Activated T-cell treated with anti-CD3 and anti-CD28 coated beads, Interleukin-2, amount 50 U/mL, for 72 hours (primary cell): ENCODE measurements around the gene MKX. TPM values are rescaled to one million over a fixed set of nuclear protein-coding genes. Genes with fewer than 3 reads are reported as not detected.

Experiments
- ATAC-seq, 2 donors: fragments of 150-1000 bp; cut with Tn5 transposase; replicated peaks in 1 of 2; 2 replicates each; pipeline ENCODE4 v1.10.0; 2021; ENCODE audit warnings: moderate library complexity in 2 of 2, mild to moderate bottlenecking in 1 of 2
- DNase-seq, 2 donors: peaks; one replicate each; pipeline ENCODE4 v3.0.0; 2021 to 2022; ENCODE audit warnings: mixed read lengths in 1 of 2
- H3K27ac Mint-ChIP-seq: one replicate; pipeline ENCODE4 v1.8.0; 2022; ENCODE audit warnings: mild to moderate bottlenecking, moderate library complexity, mixed read lengths
- H3K27me3 Mint-ChIP-seq: one replicate; pipeline ENCODE4 v1.8.0; 2022; ENCODE audit warnings: low read depth, mixed read lengths
- H3K36me3 Mint-ChIP-seq, 2 donors: one replicate each; pipeline ENCODE4 v1.8.0; 2022; ENCODE audit warnings: mixed read lengths in 2 of 2, mild to moderate bottlenecking in 1 of 2; ENCODE audit not compliant: insufficient read depth in 2 of 2
- H3K4me1 Mint-ChIP-seq: one replicate; pipeline ENCODE4 v1.8.0; 2022; ENCODE audit warnings: low read depth, mixed read lengths
- H3K4me3 Mint-ChIP-seq, 2 donors: one replicate each; pipeline ENCODE4 v1.8.0; 2022; ENCODE audit warnings: mild to moderate bottlenecking in 2 of 2, mixed read lengths in 2 of 2, moderate library complexity in 2 of 2
- H3K9me3 Mint-ChIP-seq, 2 donors: one replicate each; pipeline ENCODE4 v1.8.0; 2022; ENCODE audit warnings: mixed read lengths in 2 of 2
- total RNA-seq, 2 donors: library from RNA; stranded (reverse); gene quantifications; one replicate each; pipeline ENCODE4 v1.2.3, GENCODE V29; 2022

Gene MKX
- total RNA-seq, 2 donors from 2014 or later = 1.0 to 2.2 TPM

DNA sequence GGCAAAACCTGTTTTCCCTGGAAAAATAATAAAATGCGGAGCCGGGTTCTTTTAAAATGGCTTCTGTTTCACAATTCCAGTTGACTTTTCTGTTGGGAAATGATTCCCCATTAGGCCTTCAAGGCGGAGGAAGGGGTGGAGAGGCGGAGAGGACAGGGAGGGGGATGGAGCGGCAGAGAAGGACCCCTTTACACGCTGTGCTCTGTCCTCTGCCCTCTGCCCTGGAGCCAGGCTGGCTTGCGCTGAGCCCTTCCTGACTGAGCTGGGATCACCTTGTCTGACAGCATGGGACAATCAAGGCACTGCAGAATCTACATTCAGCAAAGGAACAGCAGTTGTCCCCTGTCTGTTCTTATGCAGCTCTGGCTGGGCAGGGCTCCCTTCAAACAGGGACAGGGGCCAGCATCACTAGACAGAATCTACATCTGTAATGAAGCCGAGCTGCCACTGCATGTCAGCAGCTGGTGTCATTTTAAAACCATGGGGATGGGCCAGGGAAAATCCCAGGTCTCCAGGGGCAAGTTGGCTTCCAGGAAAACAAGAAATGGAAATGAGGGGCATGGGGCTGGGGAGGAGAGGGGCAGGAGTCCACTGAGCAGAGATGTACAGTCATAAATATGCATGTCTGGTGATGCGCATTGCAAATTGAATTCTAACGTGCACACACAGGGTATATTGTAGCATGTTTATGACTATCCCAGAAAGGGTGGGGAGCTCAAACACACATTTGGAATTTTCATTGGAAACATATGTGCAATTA, 120.0 kb downstream of the MKX start:
- DNase-seq (no peak), ATAC-seq (no peak)
- Mint-ChIP-seq H3K4me3 (no peak overlapping the region), H3K36me3 (no peaks in the 10 kb centered on the region), H3K9me3 (no peaks in the 10 kb centered on the region), H3K4me1 (no peaks in the 10 kb centered on the region), H3K27me3 (peaks cover 23% of the 10 kb centered on the region), H3K27ac (no peak overlapping the region)

DNA sequence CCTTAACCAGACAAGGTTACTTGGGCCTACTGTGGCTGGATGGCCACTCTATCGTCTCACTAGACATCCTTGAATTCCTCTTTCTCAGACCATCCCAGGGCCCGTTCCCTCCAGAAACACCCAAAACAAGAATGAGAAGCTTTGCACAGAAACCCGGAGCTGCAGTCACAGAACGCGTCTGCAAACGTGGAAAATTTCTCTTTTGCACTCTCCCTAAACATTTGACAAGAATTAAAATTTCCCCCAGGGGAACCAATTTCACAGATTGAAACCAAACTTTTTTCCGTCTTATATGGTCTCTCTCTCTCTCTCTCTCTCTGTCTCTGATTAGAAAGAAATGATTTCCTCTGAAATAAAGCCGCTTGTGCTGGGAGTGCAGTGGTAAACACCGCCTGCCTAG, 120.7 kb downstream of the MKX start:
- no peak overlapping the region for H3K4me3 Mint-ChIP-seq
- DNase-seq = no peak
- H3K36me3 Mint-ChIP-seq = no peaks in the 10 kb centered on the region
- ATAC-seq = no peak
- no peaks in the 10 kb centered on the region for H3K9me3 Mint-ChIP-seq
- H3K4me1 Mint-ChIP-seq = no peaks in the 10 kb centered on the region
- no peak overlapping the region for H3K27ac Mint-ChIP-seq
- peaks cover 23% of the 10 kb centered on the region for H3K27me3 Mint-ChIP-seq

Other genes starting within 250 kb of the MKX start
- gene RAB18, start 241.5 kb downstream of the MKX start, total RNA-seq = 10 to 100 TPM; 51.7 to 68.5 TPM